NCI-H1417 treated with DMSO at 0.1 percent for 48 hours (cell line): ENCODE results near the gene SET.

ENCODE experiments used
- DNase-seq: peaks from one replicate; lab custom pipeline; 2025; lab: John Stamatoyannopoulos, UW

Gene SET

GRCh38 chr9:128731093-128731492 is 42.1 kb downstream of the SET start:
- no peak for DNase-seq

- no peak for DNase-seq
These were observed 42.7 kb downstream of the SET start for GRCh38 chr9:128731691-128732090.

- no peak for DNase-seq
These were observed 43.6 kb downstream of the SET start for GRCh38 chr9:128732576-128732975.

- no peak for DNase-seq
These were observed 44.2 kb downstream of the SET start for GRCh38 chr9:128733256-128733655.

GRCh38 chr9:128735373-128735772 is 46.4 kb downstream of the SET start:
- DNase-seq, result no peak

GRCh38 chr9:128742401-128742800 is 53.4 kb downstream of the SET start:
- no peak for DNase-seq

- no peak for DNase-seq
These were observed 54.4 kb downstream of the SET start for GRCh38 chr9:128743421-128743820.
